ENCODE measurements around the gene TMEM273.

Gene TMEM273

DNA sequence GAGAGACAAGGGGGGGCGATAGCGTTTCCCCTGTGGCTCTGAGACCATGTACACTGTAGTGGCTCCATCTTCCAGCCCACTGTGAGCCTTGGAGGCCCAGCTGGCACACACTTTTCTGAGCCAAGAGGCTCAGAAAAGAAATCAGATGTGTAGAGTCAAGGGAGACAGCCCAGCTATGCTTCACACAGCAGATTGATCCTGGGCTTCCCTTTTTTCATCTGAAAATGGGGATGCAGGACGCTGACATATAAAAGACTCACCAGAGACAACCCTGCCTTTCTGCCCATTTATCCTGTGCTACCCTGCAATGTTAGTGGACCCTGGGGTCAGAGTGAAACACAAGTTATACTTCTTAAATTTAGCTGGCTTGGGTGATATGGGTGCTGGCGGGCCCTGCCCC is 14.3 kb downstream of the TMEM273 start:
- no peaks in the 10 kb centered on the region for H3K36me3 Mint-ChIP-seq (ENCODE audit: low read depth)
- H3K4me1 Mint-ChIP-seq: peaks cover 18% of the 10 kb centered on the region
- no peak overlapping the region for H3K4me3 Mint-ChIP-seq
- H3K27ac Mint-ChIP-seq: no peak overlapping the region
- no peak for DNase-seq
- no peaks in the 10 kb centered on the region for H3K9me3 Mint-ChIP-seq
- TF ChIP-seq, protein P1, sequence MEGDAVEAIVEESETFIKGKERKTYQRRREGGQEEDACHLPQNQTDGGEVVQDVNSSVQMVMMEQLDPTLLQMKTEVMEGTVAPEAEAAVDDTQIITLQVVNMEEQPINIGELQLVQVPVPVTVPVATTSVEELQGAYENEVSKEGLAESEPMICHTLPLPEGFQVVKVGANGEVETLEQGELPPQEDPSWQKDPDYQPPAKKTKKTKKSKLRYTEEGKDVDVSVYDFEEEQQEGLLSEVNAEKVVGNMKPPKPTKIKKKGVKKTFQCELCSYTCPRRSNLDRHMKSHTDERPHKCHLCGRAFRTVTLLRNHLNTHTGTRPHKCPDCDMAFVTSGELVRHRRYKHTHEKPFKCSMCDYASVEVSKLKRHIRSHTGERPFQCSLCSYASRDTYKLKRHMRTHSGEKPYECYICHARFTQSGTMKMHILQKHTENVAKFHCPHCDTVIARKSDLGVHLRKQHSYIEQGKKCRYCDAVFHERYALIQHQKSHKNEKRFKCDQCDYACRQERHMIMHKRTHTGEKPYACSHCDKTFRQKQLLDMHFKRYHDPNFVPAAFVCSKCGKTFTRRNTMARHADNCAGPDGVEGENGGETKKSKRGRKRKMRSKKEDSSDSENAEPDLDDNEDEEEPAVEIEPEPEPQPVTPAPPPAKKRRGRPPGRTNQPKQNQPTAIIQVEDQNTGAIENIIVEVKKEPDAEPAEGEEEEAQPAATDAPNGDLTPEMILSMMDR (IDR thresholded peaks at IDR 0.05): no peak
- H3K27me3 Mint-ChIP-seq (ENCODE audit: low read depth, poor library complexity): peaks cover 19% of the 10 kb centered on the region

DNA sequence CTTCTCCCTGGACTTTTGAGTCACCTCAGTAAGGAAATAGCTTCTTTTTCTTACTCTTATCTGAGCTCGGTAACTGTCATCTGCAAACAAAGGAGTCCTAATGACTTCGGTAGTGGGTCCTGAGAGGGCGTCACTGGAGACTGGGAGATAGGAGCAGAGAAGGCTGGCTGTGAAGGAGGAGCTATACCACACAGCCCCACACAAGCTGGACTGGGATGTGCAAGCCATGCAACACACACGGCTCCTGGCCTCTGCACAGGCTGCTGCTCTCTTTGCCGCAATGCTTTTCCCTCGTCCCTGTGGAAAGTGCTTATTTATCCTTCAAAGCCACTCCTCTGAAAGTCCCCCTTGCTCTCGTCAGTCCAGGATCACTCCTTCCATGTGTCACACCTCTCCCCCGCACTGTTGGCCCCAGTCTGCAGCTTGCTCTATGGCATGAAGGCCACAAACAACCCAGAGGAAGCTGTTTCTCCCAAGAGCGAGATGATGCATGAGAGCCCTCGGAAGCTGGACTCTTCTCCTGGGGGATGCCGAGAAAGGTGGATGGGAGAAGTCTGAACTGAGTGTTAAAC is 14.9 kb downstream of the TMEM273 start:
- Mint-ChIP-seq H3K4me3 (no peak overlapping the region), H3K36me3 (ENCODE audit: low read depth) (no peaks in the 10 kb centered on the region), H3K27me3 (ENCODE audit: low read depth, poor library complexity) (peaks cover 19% of the 10 kb centered on the region), H3K9me3 (no peaks in the 10 kb centered on the region), H3K27ac (no peak overlapping the region), H3K4me1 (peaks cover 19% of the 10 kb centered on the region)
- TF ChIP-seq, protein P1 (IDR thresholded peaks at IDR 0.05): no peak
- no peak for DNase-seq

DNA sequence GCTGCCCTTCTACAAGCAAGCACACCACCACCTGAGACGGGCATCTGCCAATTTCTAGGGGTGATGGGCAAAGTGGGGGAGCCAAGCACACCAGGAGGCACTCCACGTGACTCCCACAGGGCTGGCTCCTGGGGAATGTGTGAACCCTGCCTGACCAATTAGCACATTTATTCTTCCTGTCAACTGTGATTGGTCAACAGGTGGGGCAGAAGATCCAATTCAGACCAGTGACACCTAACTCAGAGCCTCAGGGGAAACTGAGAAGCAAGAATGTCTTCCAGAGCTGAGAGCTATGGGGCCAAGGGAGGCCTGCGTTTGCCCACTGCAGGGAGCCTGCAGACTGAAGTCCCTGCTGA is 15.4 kb downstream of the TMEM273 start:
- TF ChIP-seq, protein P1 (IDR thresholded peaks at IDR 0.05): no peak
- Mint-ChIP-seq H3K9me3 (no peaks in the 10 kb centered on the region), H3K27ac (no peak overlapping the region), H3K4me1 (peaks cover 22% of the 10 kb centered on the region), H3K4me3 (no peak overlapping the region), H3K36me3 (ENCODE audit: low read depth) (no peaks in the 10 kb centered on the region), H3K27me3 (ENCODE audit: low read depth, poor library complexity) (peaks cover 19% of the 10 kb centered on the region)
- DNase-seq: no peak

DNA sequence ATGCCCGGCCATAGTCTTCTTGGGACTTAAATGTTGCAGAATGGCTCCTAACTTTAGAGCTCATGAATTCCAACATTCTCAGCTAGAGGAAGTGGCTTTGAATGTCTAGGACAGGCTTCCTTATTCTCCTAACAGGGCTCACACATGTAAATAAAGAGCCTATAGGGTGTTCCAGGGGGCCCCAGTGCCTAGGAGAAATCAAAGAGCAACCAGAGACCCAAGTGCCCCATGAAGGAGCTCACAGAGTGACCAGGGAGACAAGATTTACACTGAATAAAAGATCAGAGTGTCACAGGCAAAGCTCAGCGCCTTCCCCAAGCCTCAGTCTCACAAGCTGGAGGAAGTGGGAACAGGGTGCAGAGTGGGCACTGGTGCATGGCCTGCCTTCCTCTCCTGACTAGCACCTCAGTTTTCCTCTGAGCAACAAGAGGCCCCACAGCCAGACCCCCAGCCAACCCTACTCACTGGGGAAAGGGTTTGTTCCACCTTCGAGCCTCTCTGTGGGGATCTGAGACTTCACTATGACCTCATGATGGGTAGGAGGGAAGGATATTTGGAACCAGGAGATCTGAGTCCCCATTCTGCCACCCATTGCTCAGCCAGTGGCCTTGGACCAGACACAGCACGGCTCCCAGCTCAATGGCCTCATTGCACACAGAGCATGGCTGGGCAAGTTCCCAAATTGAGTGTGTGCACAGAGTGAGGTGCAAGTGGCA is 16.0 kb downstream of the TMEM273 start:
- H3K4me1 Mint-ChIP-seq: peaks cover 21% of the 10 kb centered on the region
- TF ChIP-seq, protein P1 (IDR thresholded peaks at IDR 0.05): no peak
- peaks cover 16% of the 10 kb centered on the region for H3K27me3 Mint-ChIP-seq (ENCODE audit: low read depth, poor library complexity)

DNA sequence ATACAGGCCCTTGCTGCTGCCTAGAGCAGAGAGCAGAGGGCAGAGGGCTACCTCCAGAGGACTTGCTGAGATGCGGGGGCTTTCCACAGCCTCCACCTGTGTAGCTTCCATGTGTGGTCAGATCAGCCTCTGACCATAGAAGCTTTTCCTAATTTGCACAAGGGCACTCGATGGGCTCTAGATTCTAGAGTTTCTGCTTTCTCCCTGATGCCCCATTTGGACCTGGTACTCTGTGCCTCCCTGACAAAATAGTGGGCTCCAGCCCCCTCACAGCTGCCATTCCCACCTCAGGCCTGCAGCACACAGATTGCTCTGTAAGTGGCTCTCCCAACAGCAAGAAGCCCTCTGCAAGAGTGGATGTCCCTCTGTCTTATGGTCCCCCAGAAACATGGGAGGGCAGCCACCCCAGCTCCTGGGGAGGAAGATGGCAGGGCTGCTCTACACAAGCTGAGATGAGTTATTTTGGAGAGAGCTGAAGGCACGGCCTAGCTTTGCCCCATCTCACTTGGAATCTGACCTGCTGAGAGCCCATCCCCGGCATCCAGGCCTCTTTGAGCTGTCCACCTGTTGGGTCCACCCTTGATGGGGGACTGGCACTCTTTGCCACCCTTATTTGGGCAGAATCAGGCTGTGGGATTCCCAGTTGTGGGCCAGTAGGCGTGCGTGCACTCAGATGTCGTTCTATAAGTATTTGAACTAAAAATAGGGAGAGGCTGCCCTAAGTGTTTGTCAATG is 16.7 kb downstream of the TMEM273 start:
- no peak overlapping the region for H3K4me3 Mint-ChIP-seq
- peaks cover 23% of the 10 kb centered on the region for H3K4me1 Mint-ChIP-seq
- peaks cover 16% of the 10 kb centered on the region for H3K27me3 Mint-ChIP-seq (ENCODE audit: low read depth, poor library complexity)

More for the DNA sequence above, 16.0 kb downstream of the TMEM273 start:
- Mint-ChIP-seq H3K36me3 (ENCODE audit: low read depth) (no peaks in the 10 kb centered on the region), H3K9me3 (no peaks in the 10 kb centered on the region), H3K27ac (no peak overlapping the region), H3K4me3 (no peak overlapping the region)
- DNase-seq: no peak

More for the DNA sequence above, 16.7 kb downstream of the TMEM273 start:
- H3K9me3 Mint-ChIP-seq: no peaks in the 10 kb centered on the region
- no peak for DNase-seq
- TF ChIP-seq, protein P1 (IDR thresholded peaks at IDR 0.05): no peak
- no peaks in the 10 kb centered on the region for H3K36me3 Mint-ChIP-seq (ENCODE audit: low read depth)
- no peak overlapping the region for H3K27ac Mint-ChIP-seq

All from nephron progenitor cell (in vitro differentiated cells).